H9 (cell line): Measurements from ENCODE around the gene SSB. TPM values are rescaled to one million over a fixed set of nuclear protein-coding genes. Genes with fewer than 3 reads are reported as not detected.

Experiments used
- DNase-seq: peaks from one replicate; pipeline ENCODE4 v3.0.0-alpha.2; 2017
- H2AFZ ChIP-seq: one replicate; pipeline ENCODE4 v1.6.1; 2013; ENCODE audit warnings: mild to moderate bottlenecking, low read length, control low read depth, moderate library complexity
- H2AK5ac ChIP-seq: 2 replicates; pipeline ENCODE4 v1.6.1; 2013; ENCODE audit warnings: low read length, control low read depth, mixed read lengths; ENCODE audit not compliant: insufficient read length
- H2BK120ac ChIP-seq: one replicate; pipeline ENCODE4 v1.6.1; 2013; ENCODE audit warnings: low read depth, mild to moderate bottlenecking, low read length, control low read depth, inconsistent platforms; ENCODE audit not compliant: poor library complexity, severe bottlenecking
- H2BK12ac ChIP-seq: 2 replicates; pipeline ENCODE4 v1.6.1; 2013; ENCODE audit warnings: low read length, control low read depth, mixed read lengths, low read depth; ENCODE audit not compliant: insufficient read length
- H2BK15ac ChIP-seq: 2 replicates; pipeline ENCODE4 v1.6.1; 2013; ENCODE audit warnings: low read depth, low read length, control low read depth
- H2BK20ac ChIP-seq: one replicate; pipeline ENCODE4 v1.6.1; 2013; ENCODE audit warnings: low read depth, mild to moderate bottlenecking, low read length, control low read depth, inconsistent platforms; ENCODE audit not compliant: poor library complexity, severe bottlenecking
- H2BK5ac ChIP-seq: 2 replicates; pipeline ENCODE4 v1.6.1; 2013; ENCODE audit warnings: low read length, control low read depth, mixed read lengths; ENCODE audit not compliant: insufficient read length
- H3K14ac ChIP-seq: 2 replicates; pipeline ENCODE4 v1.6.1; 2013; ENCODE audit warnings: low read length, control low read depth; ENCODE audit not compliant: insufficient read depth
- H3K18ac ChIP-seq: 2 replicates; pipeline ENCODE4 v1.6.1; 2013; ENCODE audit warnings: low read depth, mild to moderate bottlenecking, mixed read lengths, low read length, control low read depth; ENCODE audit not compliant: insufficient read length
- H3K23ac ChIP-seq: 2 replicates; pipeline ENCODE4 v1.6.1; 2013; ENCODE audit warnings: low read length, control low read depth, mixed read lengths, low read depth; ENCODE audit not compliant: insufficient read length
- H3K23me2 ChIP-seq: 2 replicates; pipeline ENCODE4 v1.6.1; 2013; ENCODE audit warnings: low read depth, mild to moderate bottlenecking, mixed read lengths, low read length, control low read depth; ENCODE audit not compliant: insufficient read length, poor library complexity, severe bottlenecking
- H3K27ac ChIP-seq: 2 replicates; pipeline ENCODE4 v1.5.1; 2013; ENCODE audit warnings: low read length, control low read depth, mixed read lengths, low read depth; ENCODE audit not compliant: insufficient read length
- H3K27me3 ChIP-seq: 2 replicates; pipeline ENCODE4 v1.6.1; 2013; ENCODE audit warnings: low read length, control low read depth, inconsistent platforms; ENCODE audit not compliant: insufficient read depth
- H3K4ac ChIP-seq: 2 replicates; pipeline ENCODE4 v1.6.1; 2013; ENCODE audit warnings: low read depth, mild to moderate bottlenecking, control low read depth, inconsistent platforms, low read length, moderate library complexity
- H3K4me1 ChIP-seq: 2 replicates; pipeline ENCODE4 v1.6.1; 2013; ENCODE audit warnings: low read length, control low read depth, inconsistent platforms; ENCODE audit not compliant: insufficient read depth
- H3K4me2 ChIP-seq: 2 replicates; pipeline ENCODE4 v1.6.1; 2013; ENCODE audit warnings: low read length, control low read depth, mixed read lengths; ENCODE audit not compliant: insufficient read length, insufficient read depth
- H3K56ac ChIP-seq: 2 replicates; pipeline ENCODE4 v1.6.1; 2013; ENCODE audit warnings: low read depth, mild to moderate bottlenecking, mixed read lengths, low read length, control low read depth; ENCODE audit not compliant: insufficient read length
- H3K79me1 ChIP-seq: 2 replicates; pipeline ENCODE4 v1.6.1; 2013; ENCODE audit warnings: low read depth, mild to moderate bottlenecking, moderate library complexity, low read length, control low read depth, inconsistent platforms; ENCODE audit not compliant: insufficient read depth, poor library complexity, severe bottlenecking
- H3K79me2 ChIP-seq: 2 replicates; pipeline ENCODE4 v1.6.1; 2013; ENCODE audit warnings: low read length, control low read depth, inconsistent platforms; ENCODE audit not compliant: insufficient read depth
- H3K9ac ChIP-seq: 2 replicates; pipeline ENCODE4 v1.6.1; 2013; ENCODE audit warnings: low read length, control low read depth, mixed read lengths; ENCODE audit not compliant: insufficient read length; ENCODE audit errors: extremely low read depth
- H3K9me3 ChIP-seq: one replicate; pipeline ENCODE4 v1.6.1; 2013; ENCODE audit warnings: low read depth, low read length, inconsistent platforms; ENCODE audit not compliant: control insufficient read depth
- H3T11ph ChIP-seq: one replicate; pipeline ENCODE4 v1.6.1; 2013; ENCODE audit warnings: mild to moderate bottlenecking, low read length, control low read depth, inconsistent platforms
- H4K20me1 ChIP-seq: one replicate; pipeline ENCODE4 v1.6.1; 2013; ENCODE audit not compliant: control insufficient read depth, insufficient read length, insufficient read depth
- H4K5ac ChIP-seq: 2 replicates; pipeline ENCODE4 v1.6.1; 2013; ENCODE audit warnings: low read depth, mild to moderate bottlenecking, mixed read lengths, low read length, control low read depth; ENCODE audit not compliant: insufficient read length
- H4K8ac ChIP-seq: replicated peaks from 2 replicates; pipeline ENCODE4 v1.6.1; 2013; ENCODE audit warnings: low read length, control low read depth, mixed read lengths, low read depth; ENCODE audit not compliant: insufficient read length
- H4K91ac ChIP-seq: 2 replicates; pipeline ENCODE4 v1.6.1; 2013; ENCODE audit warnings: low read depth, mild to moderate bottlenecking, moderate library complexity, mixed read lengths, low read length, control low read depth; ENCODE audit not compliant: insufficient read length
- H3K27ac Mint-ChIP-seq, 3 experiments: 2 replicates in 2 of 3; 3 replicates in 1 of 3; pipeline ENCODE4 v1.8.0; 2020 to 2021; ENCODE audit warnings: mixed read lengths in 3 of 3, mild to moderate bottlenecking in 1 of 3, moderate library complexity in 1 of 3
- H3K27me3 Mint-ChIP-seq: 2 replicates; pipeline ENCODE4 v1.8.0; 2021; ENCODE audit warnings: low read depth, mild to moderate bottlenecking, moderate library complexity, mixed read lengths
- H3K36me3 Mint-ChIP-seq, 3 experiments: 2 replicates in 2 of 3; 3 replicates in 1 of 3; pipeline ENCODE4 v1.8.0; 2020 to 2021; ENCODE audit warnings: low read depth in 3 of 3, mixed read lengths in 3 of 3; ENCODE audit not compliant: insufficient read depth in 1 of 3
- H3K4me1 Mint-ChIP-seq, 2 experiments: 2 replicates each; pipeline ENCODE4 v1.8.0; 2020; ENCODE audit warnings: mixed read lengths in 2 of 2
- H3K4me3 Mint-ChIP-seq, 2 experiments: 2 replicates in 1 of 2; 3 replicates in 1 of 2; pipeline ENCODE4 v1.8.0; 2020 to 2021; ENCODE audit warnings: mild to moderate bottlenecking in 2 of 2, mixed read lengths in 2 of 2, moderate library complexity in 1 of 2
- H3K9me3 Mint-ChIP-seq, 2 experiments: 2 replicates in 1 of 2; 3 replicates in 1 of 2; pipeline ENCODE4 v1.8.0; 2020; ENCODE audit warnings: mild to moderate bottlenecking in 2 of 2, mixed read lengths in 2 of 2, moderate library complexity in 1 of 2
- CTCF ChIP-seq: fragments of 200-600 bp; sonication (generic); conservative IDR thresholded peaks from 3 replicates; pipeline ENCODE4 v1.8.0; 2021; ENCODE audit warnings: antibody characterized with exemption, mild to moderate bottlenecking
- WGBS: extraction: QIAGEN DNeasy Blood & Tissue Kit; methylation state at CpG from one replicate; pipeline ENCODE4 v1.1.7; 2013; ENCODE audit warnings: missing lambda C conversion rate, low lambda C conversion rate, mixed read lengths; ENCODE audit not compliant: insufficient read length; ENCODE audit errors: extremely low coverage; 5-methylcytosine and 5-hydroxymethylcytosine counted together
- total RNA-seq: library from RNA; stranded (reverse); gene quantifications from 2 replicates; pipeline ENCODE4 v1.2.1, GENCODE V29; 2021

SSB gene
- total RNA-seq, 1 experiment from 2014 or later: 248 TPM

DNA sequence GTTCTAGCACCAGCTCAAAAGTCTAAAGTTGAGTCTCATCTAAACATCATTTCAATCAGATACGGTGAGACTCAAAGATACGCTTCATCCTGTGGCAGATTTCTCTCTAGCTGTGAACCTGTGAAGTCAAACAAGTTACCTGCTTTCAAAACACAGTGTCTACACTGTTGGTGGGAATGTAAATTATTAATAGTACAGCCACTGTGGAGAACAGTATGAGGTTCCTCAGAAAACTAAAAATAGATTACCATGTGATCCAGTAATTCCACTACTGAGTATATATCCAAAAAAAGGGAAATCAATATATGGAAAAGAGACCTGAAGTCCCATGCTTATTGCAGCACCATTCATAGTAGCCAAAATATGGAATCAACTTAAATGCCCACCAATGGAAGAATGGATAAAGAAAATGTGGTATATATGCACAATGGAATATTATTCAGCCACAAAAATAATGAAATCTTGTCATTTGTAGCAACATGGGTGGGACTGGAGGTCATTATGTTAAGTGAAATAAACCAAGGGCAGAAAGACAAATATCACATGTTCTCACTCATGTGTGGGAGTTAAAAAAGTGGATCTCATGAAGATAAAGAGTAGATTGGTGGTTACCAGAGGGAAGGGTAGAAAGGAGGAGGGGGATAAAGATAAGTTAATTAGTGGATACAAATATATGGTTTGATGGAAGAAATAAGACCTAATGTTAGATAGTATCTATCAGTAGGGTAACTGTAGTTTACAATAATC, 40.2 kb downstream of the SSB start:
- Histone ChIP-seq H3K9me3 (no peaks in the 10 kb centered on the region), H3K4me2 (no peak overlapping the region), H3K18ac (no peak overlapping the region), H4K8ac (no peak overlapping the region), H2AK5ac (no peak overlapping the region), H3K23ac (no peak overlapping the region), H3K9ac (no peak overlapping the region), H2AFZ (no peak overlapping the region), H4K91ac (no peak overlapping the region), H3K4me1 (no peaks in the 10 kb centered on the region), H2BK20ac (no peak overlapping the region), H3K56ac (no peak overlapping the region), H3K79me2 (peaks cover under 1% of the 10 kb centered on the region; the same call in 1 of the 2 replicates), H3K14ac (no peak overlapping the region), H4K20me1 (no peaks in the 10 kb centered on the region), H3T11ph (no peak overlapping the region), H3K4ac (no peak overlapping the region), H3K27ac (no peak overlapping the region), H2BK12ac (no peak overlapping the region), H3K27me3 (no peaks in the 10 kb centered on the region), H2BK120ac (no peak overlapping the region), H3K79me1 (no peaks in the 10 kb centered on the region), H2BK5ac (no peak overlapping the region), H4K5ac (no peak overlapping the region), H2BK15ac (no peak overlapping the region), H3K23me2 (no peaks in the 10 kb centered on the region)
- H3K4me3 Mint-ChIP-seq: no peak overlapping the region
- no peak for DNase-seq
- TF ChIP-seq CTCF: no peak
- H3K27me3 Mint-ChIP-seq: no peaks in the 10 kb centered on the region; the same call in 1 of the 2 replicates
- no CpG with 5 or more reads among the region's 2 CpGs for WGBS
- H3K9me3 Mint-ChIP-seq: peaks cover 2 to 7% of the 10 kb centered on the region in 2 experiments; a peak in 3 of 5 replicates
- H3K36me3 Mint-ChIP-seq: peaks cover 18 to 21% (median 19%) of the 10 kb centered on the region in 3 experiments
- H3K27ac Mint-ChIP-seq: peak overlapping the region in 1 of 3 experiments; percentile 2; a peak in 1 of 7 replicates
- H3K4me1 Mint-ChIP-seq: peaks cover 4 to 7% of the 10 kb centered on the region in 2 experiments; a peak in 2 of 4 replicates
